Anterior cingulate cortex (tissue), 58 donors: ENCODE measurements around the gene TP53TG5.
A peak's percentile ranks its signal among the peaks of the same experiment; 100 is the strongest.

Source experiments
- DNase-seq, 58 donors: peaks; one replicate each; lab custom pipeline; 2025; lab: John Stamatoyannopoulos, UW

The TP53TG5 gene

DNA sequence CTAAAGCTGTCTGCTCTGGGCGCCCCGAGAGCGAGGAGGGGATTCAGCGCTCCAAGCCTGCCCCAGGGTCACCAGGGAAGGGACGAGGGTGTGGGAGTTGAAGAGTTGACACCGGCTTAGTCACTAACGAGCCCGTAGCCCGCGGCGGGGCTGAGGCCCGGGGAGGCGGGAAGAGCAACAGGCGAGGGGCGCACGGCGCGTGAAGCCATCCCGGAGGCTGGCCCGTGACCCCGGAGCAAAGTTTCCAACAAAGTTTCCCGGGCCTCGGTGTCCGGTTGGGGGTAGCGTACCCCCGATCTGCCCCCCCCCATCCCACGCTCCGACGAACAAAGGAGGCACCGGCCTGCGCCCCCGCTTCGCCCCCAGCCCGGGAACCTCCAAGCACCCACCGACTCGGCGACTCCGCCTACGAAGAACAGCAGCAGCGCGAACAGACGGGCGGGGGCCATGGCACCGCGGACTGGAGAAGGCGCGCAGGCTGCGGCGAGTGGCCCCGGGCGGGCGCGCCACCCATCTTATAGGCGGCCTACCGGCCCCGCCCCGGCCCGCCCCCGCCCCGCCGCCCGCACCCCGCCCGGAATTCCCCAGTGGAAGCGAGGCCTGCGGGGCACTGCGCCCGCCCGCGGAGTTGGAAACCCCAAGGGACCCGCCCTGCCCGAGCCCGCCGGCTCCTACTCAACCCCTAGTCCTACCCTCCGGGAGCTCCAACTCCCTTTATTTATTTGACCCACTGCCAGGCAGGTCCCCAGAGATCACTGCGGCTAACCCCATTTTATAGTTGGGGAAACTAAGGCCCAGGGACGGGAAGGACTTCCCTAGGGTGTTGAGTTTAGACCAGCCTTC lies 30.0 kb downstream of the TP53TG5 start, which contains the start of gene SDC4:
Gene SDC4 (minus strand): TSS at position 489 of the 843 bp plus-strand sequence. CDS start 40 bp downstream, at position 449.
- DNase-seq, result peak in 32 of 58 donors; percentile 5 to 66 (median 32)

- DNase-seq, result no peak
These were observed 30.7 kb downstream of the TP53TG5 start for GRCh38 chr20:45347297-45347935.

DNA sequence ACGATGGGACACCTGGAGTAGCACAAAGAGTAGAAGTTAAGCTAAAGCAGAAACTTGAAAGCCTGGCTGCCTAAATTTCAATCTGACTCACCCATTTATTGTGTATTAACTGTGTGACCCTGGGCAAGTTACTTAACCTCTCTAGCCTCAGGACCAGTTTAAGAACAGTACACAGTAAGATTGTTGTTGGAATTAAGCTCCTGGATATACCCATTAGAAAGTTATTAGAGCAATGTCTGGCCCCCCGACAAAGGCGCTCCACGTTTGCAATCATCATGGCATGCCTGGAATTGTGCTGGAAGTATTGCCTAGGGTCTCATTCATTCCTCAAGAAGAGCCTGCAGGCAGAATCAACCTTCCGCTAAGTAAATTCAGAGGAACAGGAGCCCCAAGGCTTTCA lies 31.3 kb downstream of the TP53TG5 start:
- no peak for DNase-seq

- DNase-seq, result peak in 1 of 58 donors; percentile 7
These were observed 31.8 kb downstream of the TP53TG5 start for GRCh38 chr20:45346291-45346718.

- DNase-seq, result no peak
These were observed 32.8 kb downstream of the TP53TG5 start for GRCh38 chr20:45345104-45345936.

- DNase-seq, result peak in 43 of 58 donors; percentile 8 to 88 (median 44)
These were observed 33.8 kb downstream of the TP53TG5 start for GRCh38 chr20:45344168-45344860.

DNA sequence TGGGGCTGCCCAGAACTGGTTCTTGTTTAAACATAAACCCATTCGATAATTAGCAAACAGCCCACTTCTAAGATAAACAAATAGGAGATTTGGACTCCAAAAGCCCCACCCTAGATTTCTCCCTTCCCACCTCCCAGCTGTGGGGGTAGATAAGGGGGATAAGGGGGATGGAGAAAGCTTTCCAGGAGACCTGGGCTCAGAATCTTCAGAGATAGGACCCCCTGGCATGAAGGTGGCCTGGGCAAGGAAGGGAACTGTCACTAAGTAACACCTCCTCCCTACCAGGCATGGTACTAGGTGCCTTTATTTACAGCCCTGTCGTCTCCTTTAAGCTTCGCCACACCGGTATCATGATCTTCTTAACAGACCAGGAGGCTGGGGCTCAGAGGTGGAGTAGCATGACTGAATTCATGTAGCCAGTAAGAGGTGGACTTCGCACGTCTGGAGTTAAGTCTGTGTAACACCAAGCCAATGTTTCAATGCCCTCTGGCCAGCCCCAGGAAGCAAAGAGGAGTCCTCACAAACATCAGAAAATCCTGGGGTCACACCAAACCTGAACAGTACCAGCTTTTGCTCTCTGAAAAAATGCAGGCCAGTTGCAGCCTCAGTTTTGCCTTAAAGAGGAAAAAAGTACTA lies 34.5 kb downstream of the TP53TG5 start:
- DNase-seq, result no peak

DNA sequence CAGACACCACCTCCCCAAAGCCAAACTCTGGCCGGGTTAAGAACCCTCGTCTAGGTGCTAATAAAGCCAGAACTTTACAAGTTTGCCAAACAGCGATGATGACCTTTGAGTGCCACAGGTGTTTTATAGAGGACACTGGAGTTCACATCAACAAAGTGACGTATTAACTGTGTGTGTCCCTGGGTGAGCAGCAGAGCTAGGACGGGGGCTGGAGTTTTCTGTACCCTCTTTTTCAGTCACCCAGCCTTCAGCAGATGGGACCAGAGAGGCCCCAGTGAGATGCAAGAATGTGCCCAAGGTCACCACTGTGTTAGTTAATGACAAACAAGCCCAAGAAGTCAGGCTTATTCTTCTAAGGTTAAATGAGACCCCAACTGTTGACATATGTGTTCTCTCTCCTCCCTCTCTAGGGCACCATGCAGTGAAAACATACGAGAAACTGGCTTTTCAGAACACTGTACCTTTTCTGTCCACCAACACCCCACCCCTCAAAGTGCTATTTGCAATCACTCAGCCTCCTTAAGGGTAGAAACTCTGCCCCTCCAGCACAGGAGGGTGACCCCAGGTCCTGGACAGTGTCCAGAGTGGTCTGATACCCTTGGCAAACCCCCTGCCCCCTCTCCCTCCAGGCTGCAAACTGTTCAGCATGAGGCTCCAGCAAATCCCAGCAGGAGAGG lies 35.1 kb downstream of the TP53TG5 start:
- DNase-seq, result no peak

- peak in 50 of 58 donors; percentile 14 to 80 (median 50) for DNase-seq
These were observed 35.9 kb downstream of the TP53TG5 start for GRCh38 chr20:45341939-45342854.

DNA sequence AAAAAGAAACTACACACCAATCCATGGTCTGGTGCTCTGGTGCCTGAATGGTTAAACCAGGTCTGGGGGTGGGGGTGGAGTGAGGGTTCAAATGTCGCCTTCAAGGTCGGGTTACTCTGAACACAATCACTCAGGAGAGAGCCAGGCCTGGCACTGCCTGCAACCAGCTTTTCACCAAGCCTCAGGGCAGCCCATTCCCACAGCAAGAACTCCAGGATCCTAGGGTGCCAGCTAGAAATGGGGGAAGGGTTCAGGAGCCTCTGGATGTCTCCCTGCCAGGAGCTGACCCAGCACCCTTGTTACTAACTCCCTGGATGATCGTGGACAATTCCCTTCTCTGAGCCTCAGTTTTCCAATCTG lies 36.6 kb downstream of the TP53TG5 start:
- peak in 1 of 58 donors; percentile 19 for DNase-seq

- no peak for DNase-seq
These were observed 37.2 kb downstream of the TP53TG5 start for GRCh38 chr20:45340951-45341350.

DNA sequence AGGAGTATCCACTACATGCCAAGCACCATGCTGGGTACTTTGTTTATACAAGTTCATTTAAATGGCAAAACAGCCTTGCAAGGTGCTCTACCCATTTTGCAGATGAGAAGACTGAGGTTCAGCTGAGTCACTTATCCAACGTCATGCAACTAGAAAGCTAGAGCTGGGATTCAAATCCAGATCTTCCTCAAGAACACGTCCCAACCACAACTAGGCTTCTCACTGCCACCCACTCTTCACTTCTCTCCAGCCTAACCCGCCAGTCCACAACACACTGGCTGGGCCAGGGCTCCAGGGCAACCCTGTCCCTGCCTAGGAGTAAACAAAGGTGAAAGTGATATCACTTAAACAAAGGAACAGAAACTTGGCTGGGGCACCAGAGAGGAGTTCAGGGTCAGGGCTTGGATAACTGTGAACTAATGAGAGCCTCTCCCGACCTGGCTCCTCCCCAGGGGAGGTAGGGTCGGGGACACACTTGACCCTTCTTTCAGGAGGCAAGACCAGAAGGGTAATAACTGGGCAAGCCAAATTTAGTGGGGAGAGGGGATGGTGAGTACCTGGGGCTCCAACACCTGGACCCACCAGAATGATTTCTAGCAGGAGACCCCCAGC lies 37.8 kb downstream of the TP53TG5 start:
- no peak for DNase-seq

DNA sequence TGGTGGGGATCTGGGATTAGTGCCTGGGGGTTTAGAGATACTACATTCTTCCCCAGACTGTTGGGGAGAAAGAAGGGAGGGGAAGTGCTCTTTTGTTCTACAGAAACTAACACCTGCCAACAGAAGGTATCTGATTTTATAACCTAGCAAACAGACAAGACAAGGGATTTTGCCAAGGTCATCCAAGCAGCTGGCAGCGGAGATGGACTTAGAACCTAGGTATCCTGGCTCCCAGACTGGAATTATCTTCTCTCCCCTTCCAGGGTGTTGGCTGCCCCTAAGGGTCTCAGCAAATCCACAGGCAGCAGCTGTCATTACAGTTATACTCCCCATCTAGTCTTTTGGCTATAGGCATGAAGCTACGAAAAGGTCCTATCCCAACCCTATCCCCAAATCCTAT lies 38.3 kb downstream of the TP53TG5 start:
- no peak for DNase-seq

GRCh38 chr20:45339084-45339483 lies 39.0 kb downstream of the TP53TG5 start:
- DNase-seq, result no peak

DNA sequence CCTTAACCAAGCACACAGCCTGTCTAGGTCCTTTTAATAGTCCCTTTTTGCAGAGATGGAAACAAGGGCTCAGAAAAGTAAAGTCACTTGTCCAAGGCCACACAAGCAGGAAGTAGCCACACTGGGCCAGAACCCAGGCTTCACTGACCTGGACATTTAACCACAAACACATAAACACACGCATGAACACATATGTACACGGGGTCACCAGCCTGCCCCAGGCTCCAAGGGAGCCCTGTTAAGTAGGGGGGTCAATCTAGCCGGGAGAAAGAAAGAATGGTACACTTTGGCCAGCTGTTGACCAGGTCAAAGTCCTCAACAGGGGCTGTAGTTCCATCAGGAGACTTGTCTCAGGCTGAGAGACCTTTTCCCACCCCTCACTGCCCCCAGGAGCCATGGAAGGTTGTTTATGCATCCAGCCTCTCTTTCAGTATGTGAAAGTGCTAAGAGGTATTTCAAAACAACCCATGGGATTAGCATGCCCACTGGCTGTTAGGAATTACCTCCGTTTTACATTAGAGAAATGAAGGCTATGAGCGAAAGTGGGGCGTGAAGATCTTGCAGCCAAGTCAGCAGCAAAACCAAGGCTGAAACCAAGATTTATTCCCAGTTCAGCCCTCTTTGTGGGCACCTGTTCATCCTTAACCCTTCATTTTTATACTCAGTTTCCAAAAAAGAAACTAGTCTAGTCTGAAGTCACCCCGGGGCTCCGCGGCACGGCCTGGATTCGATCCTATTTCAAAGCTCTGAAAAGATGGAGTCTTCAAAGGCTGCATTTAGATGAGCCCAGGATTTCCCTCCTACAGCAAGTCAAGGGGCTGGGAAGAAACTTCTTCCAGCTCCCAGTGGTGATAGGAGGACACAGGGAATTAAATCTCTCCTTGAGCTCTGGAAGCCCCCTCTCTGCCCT lies 39.7 kb downstream of the TP53TG5 start:
- DNase-seq, result no peak

GRCh38 chr20:45337367-45338120 lies 40.6 kb downstream of the TP53TG5 start:
- DNase-seq, result peak in 3 of 58 donors; percentile 15 to 51 (median 37)
